ENCODE results near the gene INA.
A peak's percentile ranks its signal among the peaks of the same experiment; 100 is the strongest.

INA gene

DNA sequence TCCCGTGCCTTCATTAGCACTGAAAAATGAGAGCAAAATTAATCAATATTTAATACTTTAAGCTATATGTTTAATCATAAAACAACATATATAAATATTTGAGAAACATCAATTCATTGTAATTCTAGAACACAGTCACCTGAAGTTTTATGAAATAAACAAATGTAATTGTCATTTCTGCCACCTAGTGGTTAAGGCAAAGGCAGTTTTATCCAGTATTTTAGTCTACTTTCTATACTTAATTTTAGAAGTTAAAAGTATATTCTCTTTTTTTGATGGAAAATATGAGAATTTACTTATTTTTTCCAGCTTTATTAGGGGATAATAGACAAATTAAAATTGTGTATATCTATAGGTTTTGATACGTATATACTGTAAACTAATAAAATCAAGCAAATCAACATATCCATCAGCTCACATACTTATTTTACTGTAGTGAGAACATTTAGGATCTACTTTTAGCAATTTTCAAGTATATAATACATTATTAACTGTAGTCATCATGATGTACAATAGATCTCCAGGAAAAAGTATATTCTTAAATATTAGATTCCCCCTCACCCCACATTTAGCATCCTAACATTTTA lies 57.1 kb downstream of the INA start:
- Histone ChIP-seq H3K9ac (ENCODE audit: low read length) (no peak overlapping the region), H3K79me2 (ENCODE audit: low read length) (no peaks in the 10 kb centered on the region), H3K36me3 (replicated peaks; ENCODE audit: low read depth, low read length) (peaks cover 15% of the 10 kb centered on the region), H3K9me3 (ENCODE audit: insufficient read depth, low read length) (no peaks in the 10 kb centered on the region), H3K27me3 (ENCODE audit: low read depth, low read length) (no peaks in the 10 kb centered on the region), H4K20me1 (ENCODE audit: insufficient read depth, low read length) (no peaks in the 10 kb centered on the region), H3K4me1 (ENCODE audit: low read length) (no peaks in the 10 kb centered on the region), H3K4me2 (ENCODE audit: low read length) (no peak overlapping the region), H3K4me3 (ENCODE audit: low read length) (no peak overlapping the region), H3K27ac (ENCODE audit: low read length) (no peak overlapping the region), H2AFZ (ENCODE audit: low read depth, low read length) (no peak overlapping the region)
- TF ChIP-seq EZH2phosphoT487 (IDR thresholded peaks at IDR 0.05; ENCODE audit: low read depth): no peak
- TF ChIP-seq, protein P1, sequence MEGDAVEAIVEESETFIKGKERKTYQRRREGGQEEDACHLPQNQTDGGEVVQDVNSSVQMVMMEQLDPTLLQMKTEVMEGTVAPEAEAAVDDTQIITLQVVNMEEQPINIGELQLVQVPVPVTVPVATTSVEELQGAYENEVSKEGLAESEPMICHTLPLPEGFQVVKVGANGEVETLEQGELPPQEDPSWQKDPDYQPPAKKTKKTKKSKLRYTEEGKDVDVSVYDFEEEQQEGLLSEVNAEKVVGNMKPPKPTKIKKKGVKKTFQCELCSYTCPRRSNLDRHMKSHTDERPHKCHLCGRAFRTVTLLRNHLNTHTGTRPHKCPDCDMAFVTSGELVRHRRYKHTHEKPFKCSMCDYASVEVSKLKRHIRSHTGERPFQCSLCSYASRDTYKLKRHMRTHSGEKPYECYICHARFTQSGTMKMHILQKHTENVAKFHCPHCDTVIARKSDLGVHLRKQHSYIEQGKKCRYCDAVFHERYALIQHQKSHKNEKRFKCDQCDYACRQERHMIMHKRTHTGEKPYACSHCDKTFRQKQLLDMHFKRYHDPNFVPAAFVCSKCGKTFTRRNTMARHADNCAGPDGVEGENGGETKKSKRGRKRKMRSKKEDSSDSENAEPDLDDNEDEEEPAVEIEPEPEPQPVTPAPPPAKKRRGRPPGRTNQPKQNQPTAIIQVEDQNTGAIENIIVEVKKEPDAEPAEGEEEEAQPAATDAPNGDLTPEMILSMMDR (IDR thresholded peaks at IDR 0.05; ENCODE audit: low read depth, low read length): peak; percentile 55

DNA sequence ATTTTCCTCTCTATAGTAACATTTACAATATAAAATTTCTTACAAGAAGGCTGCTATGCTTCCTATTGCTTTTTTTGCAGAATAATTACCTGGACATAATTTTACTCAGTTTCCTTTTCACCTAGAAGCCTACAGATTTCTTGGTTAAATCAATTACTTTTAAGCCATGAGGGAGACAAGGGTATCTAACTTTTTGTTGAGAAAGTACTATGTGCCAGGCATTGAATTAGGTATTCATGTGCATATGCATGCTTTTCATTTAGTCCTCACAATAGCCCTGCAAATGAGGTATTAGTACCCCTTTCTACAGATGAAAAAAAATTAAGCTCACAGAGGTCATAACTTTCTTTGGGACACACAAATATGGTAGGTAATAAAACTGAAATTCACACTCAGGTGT lies 57.6 kb downstream of the INA start:
- H4K20me1 ChIP-seq (ENCODE audit: insufficient read depth, low read length): no peaks in the 10 kb centered on the region
- H2AFZ ChIP-seq (ENCODE audit: low read depth, low read length): no peak overlapping the region
- peaks cover 15% of the 10 kb centered on the region for H3K36me3 ChIP-seq (replicated peaks; ENCODE audit: low read depth, low read length)

DNA sequence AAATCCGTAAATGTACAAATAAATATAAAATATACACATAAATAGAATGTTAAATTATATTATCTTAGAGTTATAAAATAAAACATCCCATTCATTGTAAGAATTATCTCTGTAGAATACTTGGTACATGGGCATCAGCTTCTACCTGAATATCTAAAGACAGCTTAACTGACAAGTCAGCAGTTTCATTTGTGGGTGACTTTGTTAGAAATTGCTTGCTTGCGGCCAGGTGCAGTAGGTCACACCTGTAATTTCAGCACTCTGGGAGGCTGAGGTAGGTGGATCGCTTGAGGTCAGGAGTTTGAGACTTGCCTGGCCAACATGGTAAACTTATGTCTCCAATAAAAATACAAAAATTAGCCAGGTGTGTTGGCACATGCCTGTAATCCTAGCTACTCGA lies 59.4 kb downstream of the INA start:
- Histone ChIP-seq H3K4me3 (ENCODE audit: low read length) (no peak overlapping the region), H3K27ac (ENCODE audit: low read length) (no peak overlapping the region), H3K27me3 (ENCODE audit: low read depth, low read length) (no peaks in the 10 kb centered on the region), H2AFZ (ENCODE audit: low read depth, low read length) (no peak overlapping the region), H3K9me3 (ENCODE audit: insufficient read depth, low read length) (no peaks in the 10 kb centered on the region), H3K36me3 (replicated peaks; ENCODE audit: low read depth, low read length) (peaks cover 15% of the 10 kb centered on the region), H4K20me1 (ENCODE audit: insufficient read depth, low read length) (no peaks in the 10 kb centered on the region), H3K9ac (ENCODE audit: low read length) (no peak overlapping the region), H3K4me2 (ENCODE audit: low read length) (no peak overlapping the region), H3K4me1 (ENCODE audit: low read length) (no peaks in the 10 kb centered on the region), H3K79me2 (ENCODE audit: low read length) (no peaks in the 10 kb centered on the region)
- TF ChIP-seq EZH2phosphoT487 (IDR thresholded peaks at IDR 0.05; ENCODE audit: low read depth): no peak
- TF ChIP-seq, protein P1 (IDR thresholded peaks at IDR 0.05; ENCODE audit: low read depth, low read length): no peak

More for the DNA sequence above, 57.6 kb downstream of the INA start:
- no peak for TF ChIP-seq EZH2phosphoT487 (IDR thresholded peaks at IDR 0.05; ENCODE audit: low read depth)
- no peaks in the 10 kb centered on the region for H3K79me2 ChIP-seq (ENCODE audit: low read length)
- no peaks in the 10 kb centered on the region for H3K27me3 ChIP-seq (ENCODE audit: low read depth, low read length)
- no peak overlapping the region for H3K4me2 ChIP-seq (ENCODE audit: low read length)
- H3K4me3 ChIP-seq (ENCODE audit: low read length): no peak overlapping the region
- no peaks in the 10 kb centered on the region for H3K4me1 ChIP-seq (ENCODE audit: low read length)
- H3K27ac ChIP-seq (ENCODE audit: low read length): no peak overlapping the region
- H3K9me3 ChIP-seq (ENCODE audit: insufficient read depth, low read length): no peaks in the 10 kb centered on the region
- no peak overlapping the region for H3K9ac ChIP-seq (ENCODE audit: low read length)
